NCI-H526 (cell line): ENCODE measurements around the gene EPHB2.

ENCODE experiments used
- DNase-seq, 2 experiments: peaks; one replicate each; lab custom pipeline; 2025; lab: John Stamatoyannopoulos, UW

EPHB2 gene

GRCh38 chr1:22780696-22781095, 70.1 kb downstream of the EPHB2 start:
- no peak for DNase-seq

GRCh38 chr1:22781483-22781882, 70.8 kb downstream of the EPHB2 start:
- no peak for DNase-seq

DNA sequence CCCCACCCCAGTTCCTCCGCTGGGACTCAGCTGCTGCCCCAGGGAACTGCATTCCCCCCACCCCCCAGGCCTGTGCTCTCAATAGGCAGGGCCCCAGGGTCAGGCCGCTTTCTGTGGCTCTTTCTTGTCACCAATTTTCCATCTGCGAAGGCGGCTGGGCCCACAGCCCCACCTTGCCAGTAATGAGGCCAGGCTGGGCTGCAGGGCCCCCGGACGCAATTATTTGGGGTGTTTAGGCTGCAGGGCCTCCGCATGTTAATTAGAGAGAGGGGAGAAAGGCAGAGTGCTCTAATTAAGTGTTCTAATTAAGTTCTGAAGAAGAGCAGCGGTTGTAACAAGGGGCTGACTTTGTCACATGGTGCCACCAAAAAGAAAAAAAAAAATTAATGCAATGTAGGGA, 71.8 kb downstream of the EPHB2 start:
- DNase-seq, result no peak

- DNase-seq, result no peak
These were observed 73.7 kb downstream of the EPHB2 start for GRCh38 chr1:22784317-22784716.

- no peak for DNase-seq
These were observed 74.1 kb downstream of the EPHB2 start for GRCh38 chr1:22784737-22785136.

DNA sequence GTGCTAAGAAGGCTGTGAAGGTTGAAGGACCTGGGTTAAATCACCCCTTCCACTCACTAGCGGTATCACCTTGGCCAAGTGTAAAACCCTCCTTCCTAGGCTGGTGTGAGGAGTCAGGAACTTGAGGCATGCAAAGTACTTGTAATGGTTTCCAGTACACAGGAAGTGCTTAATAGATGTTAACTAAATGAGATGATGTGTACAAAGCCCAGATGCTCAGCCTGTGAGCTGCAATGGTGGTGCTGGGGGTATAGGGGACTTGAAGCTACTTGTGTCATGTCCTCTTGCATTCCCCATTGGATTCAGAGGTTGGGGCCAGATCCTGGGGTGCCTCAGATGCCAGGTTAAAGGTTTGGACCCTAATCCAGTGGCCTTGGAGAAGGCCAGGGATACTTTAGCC, 75.5 kb downstream of the EPHB2 start:
- no peak for DNase-seq

- no peak for DNase-seq
These were observed 76.3 kb downstream of the EPHB2 start for GRCh38 chr1:22786719-22787489.

DNA sequence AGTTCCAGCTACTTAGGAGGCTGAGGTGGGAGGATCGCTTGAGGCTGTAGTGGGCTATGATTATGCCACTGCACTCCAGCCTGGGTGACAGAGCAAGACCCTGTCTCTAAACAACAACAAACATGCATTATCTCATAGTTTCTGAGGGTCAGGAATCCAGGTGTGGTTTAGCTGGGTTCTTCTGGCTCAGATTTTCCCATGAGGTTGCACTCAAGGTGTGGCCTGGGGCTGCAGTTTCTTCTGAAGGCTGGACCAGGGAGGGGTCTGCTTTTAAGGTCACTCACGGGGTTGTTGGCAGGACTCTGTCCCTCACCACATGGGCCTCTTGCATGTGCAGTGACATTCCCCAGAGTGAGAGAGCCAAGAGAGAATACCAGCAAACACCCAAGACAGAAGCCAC, 77.0 kb downstream of the EPHB2 start:
- no peak for DNase-seq

DNA sequence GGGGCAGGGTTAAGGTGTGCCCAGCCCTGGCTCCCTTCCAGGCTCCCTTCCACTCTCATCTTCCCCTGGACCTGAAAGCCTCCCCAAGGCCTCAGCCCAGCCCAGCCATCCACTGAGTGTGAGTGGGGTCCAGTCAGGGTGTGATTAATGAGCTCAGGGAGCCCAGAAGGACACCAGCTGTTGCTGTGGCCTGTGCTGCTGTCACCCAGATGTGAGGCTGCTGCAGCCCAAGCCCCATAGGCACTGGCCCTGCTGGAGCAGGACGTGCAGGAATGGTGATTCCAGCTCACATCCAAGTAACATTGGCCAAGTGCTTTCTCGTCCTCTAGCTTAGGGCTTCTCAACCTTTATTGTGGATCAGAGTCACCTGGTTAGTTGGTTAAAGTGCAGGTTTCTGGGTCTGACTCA, 77.6 kb downstream of the EPHB2 start:
- DNase-seq, result no peak

GRCh38 chr1:22789356-22789994, 78.8 kb downstream of the EPHB2 start:
- no peak for DNase-seq

GRCh38 chr1:22790232-22791008, 79.8 kb downstream of the EPHB2 start:
- no peak for DNase-seq

DNA sequence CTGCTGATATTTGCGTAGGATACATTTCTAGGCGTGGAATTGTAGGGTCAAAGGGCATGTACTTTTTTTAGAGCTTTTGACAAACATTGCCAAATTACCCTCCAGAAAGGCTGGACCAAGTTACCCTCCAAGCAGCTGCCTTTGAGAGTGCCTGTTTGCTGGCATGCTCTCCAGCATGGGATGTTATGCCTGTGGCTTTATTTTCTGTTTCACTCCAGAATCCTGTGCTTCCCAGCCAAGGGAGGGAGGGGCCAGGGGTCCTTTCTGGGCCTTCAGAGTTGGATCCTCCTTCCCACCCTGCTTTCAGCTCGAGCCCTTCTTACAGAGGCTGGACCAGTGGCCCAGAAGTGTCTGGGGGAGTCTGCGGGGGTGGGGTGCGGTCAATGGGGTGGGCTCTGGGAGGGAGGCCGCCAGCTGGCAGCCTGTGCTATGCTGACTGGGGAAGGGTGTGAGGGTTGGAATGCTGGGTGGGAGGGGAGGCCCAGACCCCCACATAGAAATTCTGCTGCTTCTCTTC, 81.2 kb downstream of the EPHB2 start:
- no peak for DNase-seq

- DNase-seq, result no peak
These were observed 81.9 kb downstream of the EPHB2 start for GRCh38 chr1:22792396-22793160.

GRCh38 chr1:22793647-22794046, 83.0 kb downstream of the EPHB2 start:
- no peak for DNase-seq

GRCh38 chr1:22794647-22795365, 84.2 kb downstream of the EPHB2 start:
- no peak for DNase-seq

DNA sequence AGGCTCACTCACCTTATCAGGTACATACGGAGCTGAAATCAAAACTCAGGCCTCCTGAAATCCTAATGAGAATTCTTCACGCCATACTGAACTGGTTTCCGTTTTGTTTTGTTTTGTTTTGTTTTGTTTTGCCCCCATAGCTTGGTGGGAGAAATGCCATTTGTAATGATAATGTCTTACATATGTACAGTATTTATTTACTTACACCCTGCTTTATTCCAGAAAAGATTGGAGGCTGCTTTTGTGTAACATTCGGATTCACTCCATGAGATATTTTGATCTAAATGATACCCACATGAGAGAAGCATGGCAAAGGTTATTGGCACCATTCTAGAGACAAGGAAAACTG, 84.7 kb downstream of the EPHB2 start:
- DNase-seq, result no peak

DNA sequence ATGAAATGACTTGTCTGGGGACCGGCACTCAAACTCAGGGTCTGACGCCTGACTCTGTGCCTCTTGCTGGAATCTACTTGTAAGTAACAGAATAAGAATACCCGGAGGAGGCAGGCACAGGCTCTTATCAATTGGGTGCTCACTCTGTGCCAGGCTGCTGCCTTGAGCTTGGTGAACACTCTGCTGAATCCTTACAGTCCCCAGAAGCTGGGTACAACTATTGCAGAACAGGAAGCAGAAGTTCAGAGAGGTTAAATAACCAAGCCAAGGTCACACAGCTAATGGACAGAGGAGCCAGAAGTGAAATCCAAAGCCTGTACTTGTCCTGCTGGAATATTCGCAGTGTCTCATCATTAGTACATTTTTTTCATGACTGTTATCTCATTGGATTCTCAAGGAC, 86.0 kb downstream of the EPHB2 start:
- DNase-seq, result no peak

GRCh38 chr1:22798083-22798482, 87.4 kb downstream of the EPHB2 start:
- no peak for DNase-seq

DNA sequence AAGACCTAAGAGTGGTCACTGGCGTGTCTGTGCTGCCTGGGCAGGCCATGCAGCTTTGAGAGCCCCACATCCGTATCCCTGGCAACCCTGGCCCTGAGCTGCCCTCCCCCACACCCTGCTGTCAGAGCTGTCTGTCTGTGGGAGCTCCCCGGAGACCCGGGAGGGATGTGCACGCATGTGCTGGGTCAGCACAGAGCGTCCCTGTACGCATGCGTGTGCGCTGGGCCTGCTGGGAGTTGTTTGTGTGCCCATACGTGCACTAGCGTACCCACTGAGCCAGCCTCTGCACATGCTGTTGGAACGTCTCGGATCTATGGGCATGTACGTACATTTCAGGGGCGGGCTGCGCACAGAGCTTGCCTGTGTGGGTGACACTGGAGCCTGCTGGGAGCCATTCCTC, 89.3 kb downstream of the EPHB2 start:
- no peak for DNase-seq

GRCh38 chr1:22800629-22801028, 90.0 kb downstream of the EPHB2 start:
- DNase-seq, result no peak

GRCh38 chr1:22801347-22801746, 90.7 kb downstream of the EPHB2 start:
- no peak for DNase-seq
